ENCODE measurements around the gene KRT27. TPM values are rescaled to one million over a fixed set of nuclear protein-coding genes. Genes with fewer than 3 reads are reported as not detected.

Gene KRT27
- total RNA-seq, 2 experiments from 2014 or later, result not detected

- TF ChIP-seq CTCF (IDR thresholded peaks at IDR 0.05), result no peak
- ATAC-seq (ENCODE audit: poor library complexity) (no peak), DNase-seq (no peak)
- POLR2A ChIA-PET, result no interaction called here
- Mint-ChIP-seq H3K36me3 (ENCODE audit: low read depth) (no peaks in the 10 kb centered on the region), H3K9me3 (no peaks in the 10 kb centered on the region), H3K27me3 (peaks cover 78% of the 10 kb centered on the region), H3K4me3 (no peak overlapping the region), H3K27ac (no peak overlapping the region), H3K4me1 (ENCODE audit: low read depth) (no peaks in the 10 kb centered on the region)
- Histone ChIP-seq H3K4me1 (ENCODE audit: insufficient read depth, low read length) (no peaks in the 10 kb centered on the region), H3K27me3 (ENCODE audit: control insufficient read depth in 1 of 2, insufficient read depth in 2 of 2, low read length in 2 of 2) (peaks cover 34 to 50% of the 10 kb centered on the region in 2 experiments), H3K27ac (ENCODE audit: low read depth in 1 of 2, low read length in 2 of 2) (no peak overlapping the region), H3K4me3 (ENCODE audit: low read length) (no peak overlapping the region), H3K9me3 (ENCODE audit: control insufficient read depth in 1 of 2, insufficient read depth in 1 of 2, low read length in 2 of 2) (peaks cover 0 to 5% of the 10 kb centered on the region in 2 experiments), H3K36me3 (ENCODE audit: insufficient read depth, low read length) (no peaks in the 10 kb centered on the region)
- intact Hi-C loops (cut with DNase I, micrococcal nuclease), result no loop called here
- CTCF ChIA-PET, result no interaction called here
Measured at GRCh38 chr17:40777459-40777858, 4.9 kb downstream of the KRT27 start.

- no peak overlapping the region for H3K27ac Mint-ChIP-seq
- CTCF ChIA-PET, result no interaction called here
- no peak overlapping the region for H3K4me3 Mint-ChIP-seq
- DNase-seq, result no peak
- no peak overlapping the region for H3K27ac ChIP-seq (ENCODE audit: low read depth in 1 of 2, low read length in 2 of 2)
- intact Hi-C loops (cut with DNase I, micrococcal nuclease), result no loop called here
- H3K36me3 ChIP-seq (ENCODE audit: insufficient read depth, low read length), result no peaks in the 10 kb centered on the region
- H3K4me3 ChIP-seq (ENCODE audit: low read length), result no peak overlapping the region
- H3K9me3 ChIP-seq (ENCODE audit: control insufficient read depth in 1 of 2, insufficient read depth in 1 of 2, low read length in 2 of 2), result peaks cover 0 to 5% of the 10 kb centered on the region in 2 experiments
- no peaks in the 10 kb centered on the region for H3K4me1 ChIP-seq (ENCODE audit: insufficient read depth, low read length)
- no peak for TF ChIP-seq CTCF (IDR thresholded peaks at IDR 0.05)
- no peaks in the 10 kb centered on the region for H3K36me3 Mint-ChIP-seq (ENCODE audit: low read depth)
- peaks cover 82% of the 10 kb centered on the region for H3K27me3 Mint-ChIP-seq
- H3K27me3 ChIP-seq (ENCODE audit: control insufficient read depth in 1 of 2, insufficient read depth in 2 of 2, low read length in 2 of 2), result peaks cover 36 to 63% of the 10 kb centered on the region in 2 experiments
- no peaks in the 10 kb centered on the region for H3K9me3 Mint-ChIP-seq
- ATAC-seq (ENCODE audit: poor library complexity), result no peak
- no peaks in the 10 kb centered on the region for H3K4me1 Mint-ChIP-seq (ENCODE audit: low read depth)
- POLR2A ChIA-PET, result no interaction called here
Measured at GRCh38 chr17:40775945-40776344, 6.4 kb downstream of the KRT27 start.

GRCh38 chr17:40772101-40772500 is 10.2 kb downstream of the KRT27 start, which contains the start of gene KRT26:
Gene KRT26, minus strand, starts transcription at chr17:40772201. Its CDS starts 88 bp downstream, at chr17:40772113.
- no peaks in the 10 kb centered on the region for H3K36me3 ChIP-seq (ENCODE audit: insufficient read depth, low read length)
- CTCF ChIA-PET, result no interaction called here
- Mint-ChIP-seq H3K4me1 (ENCODE audit: low read depth) (no peaks in the 10 kb centered on the region), H3K9me3 (no peaks in the 10 kb centered on the region), H3K36me3 (ENCODE audit: low read depth) (no peaks in the 10 kb centered on the region), H3K4me3 (no peak within 1 kb of the TSS), H3K27ac (no peak within 1 kb of the TSS), H3K27me3 (peaks cover 65% of the 10 kb centered on the region)
- POLR2A ChIA-PET, result no interaction called here
- H3K4me1 ChIP-seq (ENCODE audit: insufficient read depth, low read length), result no peaks in the 10 kb centered on the region
- H3K27ac ChIP-seq (ENCODE audit: low read depth in 1 of 2, low read length in 2 of 2), result no peak within 1 kb of the TSS
- DNase-seq (no peak), ATAC-seq (ENCODE audit: poor library complexity) (no peak)
- peaks cover 15 to 38% of the 10 kb centered on the region in 2 experiments for H3K27me3 ChIP-seq (ENCODE audit: control insufficient read depth in 1 of 2, insufficient read depth in 2 of 2, low read length in 2 of 2)
- no peak within 1 kb of the TSS for H3K4me3 ChIP-seq (ENCODE audit: low read length)
- TF ChIP-seq CTCF (IDR thresholded peaks at IDR 0.05), result no peak
- no peaks in the 10 kb centered on the region for H3K9me3 ChIP-seq (ENCODE audit: control insufficient read depth in 1 of 2, insufficient read depth in 1 of 2, low read length in 2 of 2)
- intact Hi-C loops (cut with DNase I, micrococcal nuclease), result no loop called here

All from CD4-positive, alpha-beta T cell (primary cell).